B cell (primary cell): ENCODE results near the gene OR7G1. TPM values are rescaled to one million over a fixed set of nuclear protein-coding genes. Genes with fewer than 3 reads are reported as not detected.

Experiments used
- ATAC-seq: fragments of 200-7000 bp; cut with Tn5 transposase; one replicate; pipeline ENCODE4 v1.10.0; 2021; ENCODE audit warnings: low read depth, mild to moderate bottlenecking, moderate number of reproducible peaks, moderate library complexity
- CTCF ChIA-PET: fragments of 350-600 bp; sonication (Branson Sonifier 250); formaldehyde crosslinking; loops from one replicate; lab custom pipeline; 2021; ENCODE audit warnings: antibody characterized with exemption, inconsistent platforms; lab: Charles Lee
- POLR2A ChIA-PET: fragments of 350-600 bp; sonication (Branson Sonifier 250); formaldehyde crosslinking; loops from one replicate; lab custom pipeline; 2021; ENCODE audit warnings: antibody characterized with exemption; lab: Charles Lee
- DNase-seq: peaks from one replicate; pipeline ENCODE4 v3.0.0; 2013
- H2AFZ ChIP-seq: 2 replicates; pipeline ENCODE4 v1.6.1; 2012; ENCODE audit warnings: mild to moderate bottlenecking, low read depth, low read length; ENCODE audit not compliant: insufficient read depth, poor library complexity, severe bottlenecking
- H3K27ac ChIP-seq, 2 donors: 1 replicate in 1 of 2; 2 replicates in 1 of 2; pipeline ENCODE4 v1.5.1; 2012 to 2013; ENCODE audit warnings: low read length in 2 of 2, mild to moderate bottlenecking in 2 of 2, moderate library complexity in 1 of 2
- H3K27me3 ChIP-seq, 4 experiments: fragments of 200-600 bp in 1 of 4; sonication (generic) in 1 of 4; replicated peaks in 1 of 4; 1 replicate in 2 of 4; 2 replicates in 2 of 4; pipeline versions ENCODE4 v1.6.1 to v1.7.0; 2013 to 2016; ENCODE audit warnings: low read length in 3 of 4, mild to moderate bottlenecking in 2 of 4, mixed read lengths in 1 of 4, moderate library complexity in 1 of 4; ENCODE audit not compliant: insufficient read depth in 4 of 4, control insufficient read depth in 3 of 4; ENCODE audit errors: control extremely low read depth in 1 of 4
- H3K36me3 ChIP-seq, 2 experiments: replicated peaks in 1 of 2; 1 replicate in 1 of 2; 2 replicates in 1 of 2; pipeline versions ENCODE4 v1.6.1 to v1.7.1; 2013; ENCODE audit warnings: low read length in 1 of 2; ENCODE audit not compliant: insufficient read depth in 2 of 2, control insufficient read depth in 1 of 2; ENCODE audit errors: control extremely low read depth in 1 of 2, extremely low read depth in 1 of 2
- H3K4me1 ChIP-seq, 2 donors: fragments of 200-600 bp in 1 of 2; sonication (generic) in 1 of 2; 1 replicate in 1 of 2; 2 replicates in 1 of 2; pipeline versions ENCODE4 v1.5.1 to v1.6.1; 2013 to 2017; ENCODE audit warnings: low read length in 2 of 2; ENCODE audit not compliant: control insufficient read depth in 2 of 2, insufficient read depth in 2 of 2
- H3K4me2 ChIP-seq: replicated peaks from 2 replicates; pipeline ENCODE3; 2012; ENCODE audit warnings: mild to moderate bottlenecking, low read depth, low read length; ENCODE audit not compliant: poor library complexity, severe bottlenecking
- H3K4me3 ChIP-seq, 5 experiments: fragments of 200-600 bp in 1 of 5; sonication (generic) in 1 of 5; 1 replicate in 3 of 5; 2 replicates in 2 of 5; pipeline versions ENCODE4 v1.5.1 to v1.7.0; 2011 to 2016; ENCODE audit warnings: low read length in 4 of 5, mild to moderate bottlenecking in 4 of 5, low read depth in 2 of 5, control low read depth in 1 of 5, moderate library complexity in 1 of 5; ENCODE audit not compliant: insufficient read depth in 1 of 5; ENCODE audit errors: control extremely low read depth in 1 of 5, extremely low read depth in 1 of 5
- H3K79me2 ChIP-seq: fragments of 200-600 bp; sonication (generic); one replicate; pipeline ENCODE4 v1.6.0; 2016; ENCODE audit warnings: low read length; ENCODE audit not compliant: control insufficient read depth, insufficient read depth
- H3K9ac ChIP-seq: fragments of 200-600 bp; sonication (generic); 2 replicates; pipeline ENCODE4 v1.6.1; 2017; ENCODE audit warnings: mild to moderate bottlenecking, low read length, moderate library complexity
- H3K9me3 ChIP-seq, 3 donors: one replicate each; pipeline versions ENCODE4 v1.6.1 to v1.7.1; 2013; ENCODE audit warnings: low read length in 2 of 3; ENCODE audit not compliant: control insufficient read depth in 2 of 3, insufficient read depth in 1 of 3; ENCODE audit errors: control extremely low read depth in 1 of 3
- H4K20me1 ChIP-seq: 2 replicates; pipeline ENCODE4 v1.6.0; 2012; ENCODE audit warnings: mild to moderate bottlenecking, low read length; ENCODE audit not compliant: insufficient read depth, control insufficient read depth, poor library complexity, severe bottlenecking
- H3K27ac Mint-ChIP-seq: one replicate; pipeline ENCODE4 v1.8.0; 2021; ENCODE audit warnings: mixed read lengths
- H3K27me3 Mint-ChIP-seq: one replicate; pipeline ENCODE4 v1.8.0; 2021; ENCODE audit warnings: mixed read lengths
- H3K4me1 Mint-ChIP-seq: one replicate; pipeline ENCODE4 v1.8.0; 2021; ENCODE audit warnings: mixed read lengths
- H3K4me3 Mint-ChIP-seq: one replicate; pipeline ENCODE4 v1.8.0; 2021; ENCODE audit warnings: mixed read lengths
- H3K9me3 Mint-ChIP-seq: one replicate; pipeline ENCODE4 v1.8.0; 2022; ENCODE audit warnings: mixed read lengths; ENCODE audit not compliant: insufficient read depth
- CTCF ChIP-seq: fragments of 200-600 bp; IDR thresholded peaks from one replicate; pipeline ENCODE4 v1.8.0; 2022; ENCODE audit warnings: antibody characterized with exemption, mild to moderate bottlenecking
- EZH2 ChIP-seq: IDR thresholded peaks from 2 replicates; pipeline ENCODE4 v1.6.1; 2012; ENCODE audit warnings: borderline replicate concordance, low read depth, mild to moderate bottlenecking, moderate library complexity, low read length; ENCODE audit not compliant: insufficient read depth, poor library complexity, severe bottlenecking
- WGBS: methylation state at CpG from one replicate; pipeline ENCODE4 v1.1.5; 2013; ENCODE audit warnings: missing lambda C conversion rate; ENCODE audit not compliant: insufficient coverage; 5-methylcytosine and 5-hydroxymethylcytosine counted together
- intact Hi-C: fragments of 100-400 bp; cut with micrococcal nuclease; formaldehyde crosslinking; loops from one replicate; pipeline ENCODE4 v1.10.0; 2022
- polyA plus RNA-seq: library from polyadenylated mRNA; depleted of rRNA; stranded (reverse); fragments of >200 nt; gene quantifications from 2 replicates; pipeline ENCODE4 v1.2.3, GENCODE V29; 2012
- total RNA-seq, 2 donors: library from RNA; stranded (reverse); fragments of 120-200 nt in 1 of 2; gene quantifications; 1 replicate in 1 of 2; 2 replicates in 1 of 2; pipeline versions ENCODE4 v1.2.3 to v1.2.4, GENCODE V29; 2013 to 2022

OR7G1 gene
- total and polyA plus RNA-seq, 2 donors (not counting 1 experiment from before 2014, with no cell fraction given), result not detected

GRCh38 chr19:9156304-9156703 is 40.7 kb upstream of the OR7G1 start:
- intact Hi-C loops, result no loop called here
- Histone ChIP-seq H3K4me1 (peaks cover 27 to 29% of the 10 kb centered on the region in 2 donors), H3K79me2 (peaks cover 84% of the 10 kb centered on the region), H4K20me1 (peaks cover 17% of the 10 kb centered on the region), H3K4me2 (peak overlapping the region; percentile 61), H3K27ac (peak overlapping the region; percentile 51 to 72), H3K9ac (peak overlapping the region; percentile 36), H3K27me3 (no peaks in the 10 kb centered on the region), H3K9me3 (peaks cover 2 to 43% (median 11%) of the 10 kb centered on the region in 3 donors), H3K4me3 (peak overlapping the region in 3 of 5 experiments; percentile 5 to 35 (median 11)), H3K36me3 (peaks cover 4 to 57% of the 10 kb centered on the region in 2 experiments), H2AFZ (no peak overlapping the region)
- ATAC-seq, result no peak
- peak overlapping the region; percentile 64 for H3K4me3 Mint-ChIP-seq
- H3K27me3 Mint-ChIP-seq, result no peaks in the 10 kb centered on the region
- DNase-seq, result no peak
- no peak for TF ChIP-seq EZH2
- TF ChIP-seq CTCF, result no peak
- peak overlapping the region; percentile 84 for H3K27ac Mint-ChIP-seq
- peaks cover 1% of the 10 kb centered on the region for H3K9me3 Mint-ChIP-seq
- ChIA-PET POLR2A (no interaction called here), CTCF (no interaction called here)
- WGBS, result 14% methylated on average over 1 of the region's 1 CpG
- peaks cover 46% of the 10 kb centered on the region for H3K4me1 Mint-ChIP-seq

DNA sequence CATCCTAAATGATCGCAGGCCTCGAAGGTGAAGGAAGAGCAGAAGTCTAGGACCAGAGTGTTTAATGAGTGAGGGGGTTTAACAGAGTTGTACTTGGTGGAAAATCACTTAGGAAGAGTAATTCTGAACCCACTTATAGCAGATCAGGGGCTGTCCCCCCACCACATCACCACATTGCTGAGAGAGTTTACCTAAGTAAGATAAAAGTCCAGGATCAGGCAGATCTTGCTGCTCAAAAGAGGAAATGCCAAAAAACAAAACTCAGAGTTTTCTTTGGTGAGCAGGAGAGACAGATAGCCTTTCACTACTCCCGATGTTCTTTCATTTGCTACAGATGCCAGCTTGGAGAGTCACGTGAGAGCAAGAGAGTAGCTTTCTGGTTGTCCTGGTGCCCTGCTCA is 40.0 kb upstream of the OR7G1 start:
- CTCF ChIA-PET, result no interaction called here
- peaks cover 87% of the 10 kb centered on the region for H3K79me2 ChIP-seq
- peaks cover 24% of the 10 kb centered on the region for H4K20me1 ChIP-seq
- ATAC-seq (no peak), DNase-seq (no peak)
- H3K4me3 Mint-ChIP-seq, result peak overlapping the region; percentile 64
- H3K27ac ChIP-seq, result peak overlapping the region; percentile 51 to 72
- H3K4me1 Mint-ChIP-seq, result peaks cover 52% of the 10 kb centered on the region
- peaks cover 27 to 29% of the 10 kb centered on the region in 2 donors for H3K4me1 ChIP-seq
- H3K9me3 ChIP-seq, result peaks cover 2 to 36% (median 7%) of the 10 kb centered on the region in 3 donors
- no peaks in the 10 kb centered on the region for H3K27me3 ChIP-seq
- peak overlapping the region; percentile 36 for H3K9ac ChIP-seq
- 100% methylated on average over 2 of the region's 4 CpGs for WGBS
- H2AFZ ChIP-seq, result no peak overlapping the region
- H3K4me3 ChIP-seq, result no peak overlapping the region
- no peaks in the 10 kb centered on the region for H3K27me3 Mint-ChIP-seq
- H3K4me2 ChIP-seq, result peak overlapping the region; percentile 61
- TF ChIP-seq CTCF (no peak), EZH2 (no peak)
- H3K36me3 ChIP-seq, result peaks cover 4 to 52% of the 10 kb centered on the region in 2 experiments
- peak overlapping the region; percentile 84 for H3K27ac Mint-ChIP-seq
- peaks cover 6% of the 10 kb centered on the region for H3K9me3 Mint-ChIP-seq
- intact Hi-C loops, result no loop called here
- POLR2A ChIA-PET, result no interaction called here
